LNCAP (cell line): ENCODE data around the gene IKZF1.

Experiments
- TF ChIP-seq, protein P1 (sequence below): fragments of 450-650 bp; IDR thresholded peaks from 2 replicates; pipeline ENCODE4 v1.5.1; 2017; ENCODE audit warnings: mild to moderate bottlenecking

IKZF1 gene

DNA sequence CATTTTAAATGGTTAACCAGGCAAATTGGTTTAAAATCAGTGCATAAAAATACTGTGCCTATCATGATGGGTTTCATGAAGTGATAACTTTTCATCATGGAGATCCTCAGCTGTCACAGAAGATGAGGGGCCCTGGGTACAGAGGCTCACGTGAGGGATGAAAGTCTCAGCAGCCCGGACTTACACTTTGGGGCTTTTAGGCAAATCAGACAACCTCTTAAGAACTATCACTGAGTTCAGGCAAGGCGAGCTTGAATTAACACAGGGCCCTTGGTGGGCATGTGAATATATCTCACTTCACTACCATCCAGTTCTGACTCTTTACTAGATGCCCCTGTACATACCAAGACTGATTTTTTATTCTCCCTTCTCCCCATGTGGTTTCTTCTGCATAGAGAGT, 19.6 kb downstream of the IKZF1 start:
- TF ChIP-seq, protein P1, sequence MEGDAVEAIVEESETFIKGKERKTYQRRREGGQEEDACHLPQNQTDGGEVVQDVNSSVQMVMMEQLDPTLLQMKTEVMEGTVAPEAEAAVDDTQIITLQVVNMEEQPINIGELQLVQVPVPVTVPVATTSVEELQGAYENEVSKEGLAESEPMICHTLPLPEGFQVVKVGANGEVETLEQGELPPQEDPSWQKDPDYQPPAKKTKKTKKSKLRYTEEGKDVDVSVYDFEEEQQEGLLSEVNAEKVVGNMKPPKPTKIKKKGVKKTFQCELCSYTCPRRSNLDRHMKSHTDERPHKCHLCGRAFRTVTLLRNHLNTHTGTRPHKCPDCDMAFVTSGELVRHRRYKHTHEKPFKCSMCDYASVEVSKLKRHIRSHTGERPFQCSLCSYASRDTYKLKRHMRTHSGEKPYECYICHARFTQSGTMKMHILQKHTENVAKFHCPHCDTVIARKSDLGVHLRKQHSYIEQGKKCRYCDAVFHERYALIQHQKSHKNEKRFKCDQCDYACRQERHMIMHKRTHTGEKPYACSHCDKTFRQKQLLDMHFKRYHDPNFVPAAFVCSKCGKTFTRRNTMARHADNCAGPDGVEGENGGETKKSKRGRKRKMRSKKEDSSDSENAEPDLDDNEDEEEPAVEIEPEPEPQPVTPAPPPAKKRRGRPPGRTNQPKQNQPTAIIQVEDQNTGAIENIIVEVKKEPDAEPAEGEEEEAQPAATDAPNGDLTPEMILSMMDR, result no peak

DNA sequence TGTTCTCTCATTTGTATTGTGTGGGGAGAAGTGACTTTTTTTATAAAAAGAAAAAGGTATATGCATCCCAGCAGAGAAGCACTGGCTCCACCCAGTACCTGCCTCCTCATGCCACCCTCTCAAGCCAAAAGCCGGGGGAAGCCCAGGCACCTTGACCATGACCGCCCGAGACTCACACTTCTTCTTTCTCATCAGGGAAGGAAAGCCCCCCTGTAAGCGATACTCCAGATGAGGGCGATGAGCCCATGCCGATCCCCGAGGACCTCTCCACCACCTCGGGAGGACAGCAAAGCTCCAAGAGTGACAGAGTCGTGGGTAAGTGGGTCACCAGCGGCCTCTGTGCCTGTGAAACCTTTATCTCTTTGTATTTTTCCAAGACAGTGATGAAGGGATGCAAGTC, 22.9 kb downstream of the IKZF1 start:
- TF ChIP-seq, protein P1, result no peak

DNA sequence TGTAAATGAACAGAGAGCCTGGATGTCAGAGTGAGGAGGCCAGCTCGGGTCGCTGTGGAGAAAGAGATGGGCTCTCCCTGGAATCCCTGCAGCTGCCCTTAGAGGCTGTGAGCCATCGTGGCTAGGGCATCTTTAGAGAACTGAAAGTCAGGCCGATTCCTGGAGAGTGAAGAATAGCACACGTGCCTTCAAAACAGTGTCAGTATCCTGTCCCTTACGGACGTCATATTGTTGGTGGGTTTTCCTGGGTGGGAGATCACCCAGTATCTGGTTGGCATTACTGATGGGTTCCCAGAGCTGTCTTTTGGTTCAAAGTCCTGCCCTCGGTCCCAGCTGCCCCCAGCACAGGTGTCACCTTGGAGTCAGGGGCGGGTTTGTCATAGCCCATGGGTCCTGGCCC, 25.3 kb downstream of the IKZF1 start:
- TF ChIP-seq, protein P1, result no peak

DNA sequence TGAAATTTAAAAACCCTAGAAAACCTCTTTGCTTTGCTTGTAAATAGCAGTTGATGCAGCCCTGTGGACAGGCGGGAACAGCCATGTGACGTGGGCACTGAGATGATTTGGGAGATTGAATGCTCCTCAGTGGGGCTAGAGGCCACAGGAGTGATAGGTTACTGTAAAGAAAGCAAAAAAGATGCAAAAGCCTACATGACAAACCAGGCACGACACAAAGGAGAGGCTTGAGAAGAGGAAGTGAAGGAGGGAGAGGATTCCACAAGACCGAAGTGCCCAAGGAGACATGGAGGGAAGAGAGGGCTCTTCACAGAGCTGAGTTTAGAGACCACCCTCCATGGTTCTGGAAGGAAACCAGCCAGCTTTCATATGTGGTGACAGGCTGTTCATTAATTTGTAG, 25.7 kb downstream of the IKZF1 start:
- TF ChIP-seq, protein P1, result no peak

DNA sequence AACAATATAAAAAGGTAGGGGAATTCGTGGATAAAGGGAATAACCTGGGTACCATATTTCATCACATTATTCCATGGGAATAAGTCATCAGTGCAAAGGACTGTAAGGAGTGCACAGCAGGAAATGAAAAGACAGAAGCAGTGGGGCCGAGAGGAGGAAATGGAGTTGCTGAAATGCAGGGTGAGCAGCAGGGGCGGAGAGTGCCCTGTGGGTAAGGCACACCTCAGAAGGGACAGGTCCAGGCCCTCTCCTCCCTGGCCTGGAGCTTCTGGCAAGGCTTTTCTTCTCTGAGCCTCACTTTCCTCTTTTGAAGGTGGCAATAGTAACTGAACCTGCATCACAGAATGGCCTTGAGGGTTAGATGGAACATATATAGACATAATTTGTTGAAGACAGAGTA, 26.2 kb downstream of the IKZF1 start:
- TF ChIP-seq, protein P1, result no peak

DNA sequence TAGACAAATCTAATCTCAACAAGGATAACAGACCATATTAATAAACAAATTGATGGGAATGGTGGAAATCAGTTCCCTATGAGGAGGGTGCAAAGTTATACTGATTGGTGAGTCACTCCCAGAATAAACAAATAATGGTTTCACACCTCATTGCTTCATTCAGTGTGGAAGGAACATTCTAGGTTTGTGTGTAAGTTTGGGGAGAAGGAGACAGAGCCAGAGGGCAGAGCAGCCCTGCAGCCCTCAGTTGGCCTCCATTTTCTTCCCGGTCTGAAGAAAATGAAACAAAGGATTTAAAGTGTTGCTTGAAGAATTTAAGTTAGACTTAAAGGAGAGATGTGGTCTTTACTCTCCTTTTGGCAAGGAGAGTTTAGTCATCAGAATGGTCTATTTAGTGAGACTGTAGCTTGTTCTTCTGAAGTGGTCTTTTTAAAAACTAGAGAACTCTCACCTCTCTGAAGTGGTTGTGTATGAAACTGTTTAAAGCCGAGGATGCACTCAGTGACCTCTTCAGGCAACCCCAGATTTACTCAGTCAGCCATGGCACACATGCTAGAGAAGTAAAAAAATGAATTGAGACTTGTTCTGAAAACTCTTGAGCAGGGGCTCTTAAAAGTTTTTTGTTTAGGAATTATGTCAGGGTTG, 27.2 kb downstream of the IKZF1 start:
- TF ChIP-seq, protein P1, result no peak

DNA sequence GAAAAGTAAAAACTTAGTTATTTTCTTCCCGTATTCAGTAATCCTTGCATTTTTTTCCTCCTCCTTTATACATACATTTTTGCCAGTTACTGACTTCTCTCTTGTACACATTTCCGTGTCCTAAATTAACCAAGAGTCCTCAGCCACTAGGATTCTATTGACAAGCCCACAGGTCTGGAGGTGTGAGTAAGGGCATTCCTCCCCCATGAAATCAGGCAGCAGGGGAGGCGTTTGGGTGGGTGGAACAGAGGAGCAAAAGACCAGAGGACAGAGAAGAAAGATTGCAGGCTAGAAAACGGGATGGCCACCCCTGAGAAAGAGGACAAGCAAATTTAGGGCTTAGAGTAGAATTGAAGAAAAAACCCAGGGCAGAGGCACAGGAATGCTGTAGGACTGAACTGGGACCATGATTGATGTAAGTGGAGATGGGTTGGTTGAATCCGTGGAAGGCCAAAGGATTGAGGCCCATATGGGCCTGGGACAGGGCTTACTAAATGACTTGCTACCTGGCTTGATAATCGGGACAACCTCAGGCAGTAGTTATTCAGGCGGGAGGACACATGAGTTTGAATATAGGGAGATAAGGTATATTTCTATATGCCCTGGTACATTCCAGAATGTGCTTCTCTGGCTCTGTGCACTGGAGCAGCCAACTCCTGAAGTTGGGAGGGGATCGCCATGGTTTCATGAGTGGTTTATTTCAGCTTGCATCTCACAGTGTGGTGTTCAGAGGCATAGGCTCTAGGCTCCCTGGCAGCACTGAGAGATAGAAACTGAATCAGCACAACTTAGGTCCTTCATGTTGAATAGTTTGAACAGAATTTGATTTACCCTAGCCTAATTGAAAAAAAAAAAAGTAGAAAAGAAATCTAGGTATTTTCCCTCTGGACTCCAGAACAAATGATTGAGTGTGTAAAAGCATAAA, 28.0 kb downstream of the IKZF1 start:
- TF ChIP-seq, protein P1, result no peak
